NK-92 treated with Interleukin-12 subunit alpha and Interleukin-12 subunit beta, amount 100 ng/mL, for 24 hours (cell line): ENCODE results near the gene ADAT3.

ENCODE experiments used
- DNase-seq: peaks from one replicate; lab custom pipeline; 2025; lab: John Stamatoyannopoulos, UW

The ADAT3 gene

GRCh38 chr19:1938071-1938470 lies 32.9 kb downstream of the ADAT3 start:
- DNase-seq, result no peak

- DNase-seq, result no peak
These were observed 36.2 kb downstream of the ADAT3 start, which contains the start of gene CSNK1G2 for GRCh38 chr19:1941146-1942077. Gene CSNK1G2 (plus strand): TSS chr19:1941172. CDS start chr19:1969773, 28,601 bp downstream.

DNA sequence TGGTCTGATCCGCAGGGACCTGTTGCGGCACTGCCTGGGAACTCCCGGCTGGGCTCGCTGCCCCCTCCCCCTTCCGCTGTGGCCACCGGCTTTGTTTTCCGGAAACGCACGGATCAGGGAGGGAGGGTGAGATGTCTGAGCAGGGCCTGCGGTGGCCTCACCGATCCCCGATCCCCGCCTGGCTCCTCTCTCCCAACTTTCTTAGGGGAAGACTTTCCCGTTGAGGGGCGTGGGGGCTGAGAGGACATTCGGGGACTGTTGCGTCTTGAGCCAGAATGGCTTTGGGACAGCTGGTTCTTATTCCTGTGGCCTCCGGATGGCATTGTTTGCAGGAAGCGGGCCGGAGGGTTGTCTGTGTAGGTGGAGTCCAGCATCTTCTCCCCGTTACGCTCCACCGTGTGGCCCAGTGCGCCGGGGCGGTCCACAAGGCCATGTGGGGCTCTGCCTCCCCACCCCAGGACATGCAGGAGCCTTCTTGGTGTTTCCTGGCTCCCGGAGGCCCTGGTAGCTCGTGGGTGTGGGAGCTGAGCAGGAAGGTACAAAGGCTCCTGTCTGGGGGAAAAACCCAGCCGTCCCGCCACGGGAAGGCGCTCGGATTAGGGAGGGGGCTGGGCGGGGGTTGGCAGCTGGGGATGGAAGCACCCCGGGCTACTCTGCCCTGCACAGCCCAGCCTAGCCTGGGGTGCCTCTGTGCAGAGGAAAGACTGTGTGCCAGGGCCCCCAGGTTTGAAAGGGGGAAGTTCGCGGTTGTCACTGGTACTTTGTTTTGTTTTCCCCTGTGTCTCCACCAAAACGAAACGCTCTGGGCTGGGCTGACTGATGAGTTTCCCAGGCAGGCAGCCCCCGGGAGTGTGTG lies 37.1 kb downstream of the ADAT3 start:
- peak; percentile 62 for DNase-seq

DNA sequence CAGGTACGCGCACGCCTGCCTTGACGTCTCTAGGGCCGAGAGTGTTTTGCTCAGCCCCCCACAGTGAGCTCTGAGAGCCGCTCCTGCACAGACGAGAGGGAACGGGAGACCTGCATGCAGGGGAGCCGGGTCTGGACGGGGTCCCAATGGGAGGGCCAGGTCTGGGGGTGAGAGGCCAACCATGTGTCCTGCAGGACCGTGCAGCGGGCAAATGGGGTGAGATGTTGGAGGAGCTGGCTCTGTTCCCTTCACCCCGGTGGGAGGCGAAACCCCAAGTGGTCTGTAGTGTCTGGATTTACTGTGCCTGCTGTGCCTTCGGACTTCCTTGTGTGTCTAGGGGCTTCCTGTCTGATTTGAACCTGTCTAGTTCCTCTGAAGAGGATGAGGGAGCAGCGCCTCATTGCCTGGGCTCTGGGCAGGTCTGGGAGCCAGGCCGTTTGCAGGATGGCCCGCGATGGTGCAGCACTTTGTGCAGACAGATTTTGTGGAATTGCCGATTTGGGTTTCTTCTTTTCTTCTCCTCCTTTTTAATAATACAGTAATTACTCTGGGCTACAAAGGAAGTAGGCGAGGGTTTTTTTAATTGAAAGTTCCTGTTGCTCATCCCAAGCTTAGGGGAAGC lies 37.8 kb downstream of the ADAT3 start:
- DNase-seq, result no peak

- no peak for DNase-seq
These were observed 38.5 kb downstream of the ADAT3 start for GRCh38 chr19:1943661-1944087.

DNA sequence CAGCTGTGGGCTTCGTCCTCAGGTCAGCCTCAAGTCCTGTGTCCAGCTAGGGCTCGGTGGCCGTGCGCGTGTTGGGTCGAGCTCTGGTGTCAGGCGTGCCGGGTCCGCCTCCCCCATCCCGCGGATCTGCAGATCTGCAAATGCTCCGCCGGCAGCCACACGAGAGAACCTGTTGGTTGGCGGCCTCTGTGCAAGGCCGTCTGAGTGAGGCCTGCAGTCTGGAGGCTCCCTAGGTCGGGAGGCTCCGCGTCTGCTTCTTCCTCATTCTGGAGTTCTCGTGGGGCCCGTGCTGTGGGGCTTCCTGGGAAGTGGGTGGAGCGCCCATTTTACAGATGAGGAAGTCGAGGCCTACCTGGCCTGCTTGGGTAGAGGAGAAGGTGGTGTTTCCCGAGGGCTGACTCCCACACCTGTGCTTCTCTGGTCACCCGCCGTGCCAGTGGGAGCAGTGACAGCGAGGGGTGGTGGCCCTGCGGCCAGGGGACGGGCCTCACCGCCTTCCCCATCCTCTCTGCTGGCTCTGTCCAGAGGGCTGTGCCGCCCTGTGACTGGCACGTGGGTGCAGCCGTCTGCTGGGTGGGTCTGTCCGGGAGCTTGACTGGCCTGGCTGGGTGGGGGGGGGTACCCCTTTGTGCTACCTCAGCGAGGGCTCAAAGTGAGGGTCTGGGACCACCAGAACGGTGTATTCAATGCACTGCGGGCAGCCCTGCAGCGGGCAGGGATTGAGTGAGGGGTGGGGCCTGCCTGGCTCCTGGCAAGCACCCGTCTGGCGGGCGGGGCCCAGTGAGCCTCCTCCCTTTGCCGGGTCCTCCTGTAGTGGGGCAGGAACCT lies 39.1 kb downstream of the ADAT3 start:
- no peak for DNase-seq

- no peak for DNase-seq
These were observed 39.8 kb downstream of the ADAT3 start for GRCh38 chr19:1944916-1945561.

DNA sequence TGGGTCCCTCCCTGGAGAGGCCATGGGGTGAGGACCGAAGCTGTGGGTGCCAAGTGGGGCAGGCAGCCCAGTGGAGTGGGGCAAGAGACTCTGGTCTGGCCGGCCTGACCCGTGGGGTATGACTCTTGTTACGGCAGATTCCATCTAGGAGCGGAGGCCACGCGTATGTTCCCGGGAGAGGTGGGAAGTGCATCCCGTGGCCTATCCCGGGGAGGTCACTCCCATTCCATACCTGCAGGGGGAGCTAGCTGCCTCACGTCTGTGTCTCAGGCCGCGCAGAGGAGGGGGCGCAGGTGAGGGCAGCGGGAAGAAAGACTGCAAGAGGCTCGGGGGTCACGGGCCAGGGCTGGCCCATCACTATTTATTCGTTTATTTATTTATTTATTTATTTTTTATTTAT lies 40.7 kb downstream of the ADAT3 start:
- peak; percentile 21 for DNase-seq

DNA sequence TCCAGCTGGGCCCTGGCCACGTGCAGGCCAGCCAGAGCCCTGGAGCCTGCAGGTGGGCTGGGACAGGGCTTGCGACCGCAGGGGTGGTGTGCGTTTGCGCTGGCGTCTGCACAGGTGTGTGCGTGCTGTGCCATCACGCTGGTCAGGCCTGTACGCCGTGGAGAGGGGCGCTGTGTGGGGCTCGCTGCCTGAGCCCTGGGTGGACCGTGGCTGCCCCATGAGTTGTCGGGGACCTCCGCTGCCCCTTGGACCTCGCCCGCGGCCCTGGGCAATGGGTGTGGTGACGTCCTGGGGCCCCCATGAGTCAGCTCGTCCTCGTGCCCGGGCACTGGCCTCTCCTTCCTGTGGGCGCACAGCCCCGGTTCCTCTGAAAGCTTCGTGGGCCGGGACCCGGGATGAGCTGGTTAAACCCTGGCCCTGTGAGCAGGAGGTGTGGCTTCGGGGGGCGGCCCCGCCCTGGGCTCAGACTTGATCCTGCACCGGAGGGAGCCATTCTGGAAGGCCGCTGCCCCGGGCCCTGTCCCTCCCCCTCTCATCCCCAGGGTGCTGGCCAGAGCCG lies 42.5 kb downstream of the ADAT3 start:
- DNase-seq, result no peak

GRCh38 chr19:1949304-1950101 lies 44.3 kb downstream of the ADAT3 start:
- no peak for DNase-seq

GRCh38 chr19:1950640-1951039 lies 45.4 kb downstream of the ADAT3 start:
- no peak for DNase-seq

DNA sequence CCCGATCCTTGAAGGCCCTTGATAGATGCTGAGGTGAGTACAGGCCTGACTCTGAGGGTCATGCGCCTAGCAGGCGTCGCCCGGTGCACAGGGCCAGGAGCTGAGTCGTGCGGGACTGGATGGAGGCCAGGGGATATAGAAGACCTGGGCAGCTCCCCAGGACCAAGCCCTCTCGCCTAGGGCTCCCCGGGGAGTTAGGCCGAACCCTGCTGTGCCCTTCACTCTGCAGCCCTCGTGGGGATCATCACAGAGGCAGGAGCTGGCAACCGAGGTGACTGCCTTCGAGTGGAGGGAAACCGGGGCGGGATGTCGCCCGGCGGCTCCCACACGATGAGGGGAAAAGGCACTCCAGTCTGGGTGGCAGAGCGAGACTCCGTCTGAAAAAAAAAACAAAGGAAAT lies 47.4 kb downstream of the ADAT3 start:
- no peak for DNase-seq

DNA sequence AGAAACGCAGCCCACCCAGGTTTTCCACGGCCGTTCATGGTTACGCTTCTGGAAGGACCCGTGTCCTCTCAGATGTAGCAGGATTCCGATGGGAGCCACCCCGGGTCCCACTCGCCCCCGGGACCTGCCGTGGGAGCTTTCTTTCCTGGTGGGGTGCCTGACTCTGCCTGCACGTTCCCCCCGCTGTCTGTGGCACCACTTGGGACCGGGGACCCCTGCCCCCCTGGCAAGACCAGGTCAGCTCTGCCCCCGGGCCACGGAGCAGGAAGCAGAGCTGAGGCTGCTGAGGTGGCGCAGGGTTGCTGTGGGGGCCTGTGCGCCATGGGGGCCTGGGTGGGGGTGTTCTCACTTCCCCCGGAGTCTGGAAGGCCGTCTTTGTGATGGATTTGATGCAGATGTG lies 47.8 kb downstream of the ADAT3 start:
- no peak for DNase-seq

DNA sequence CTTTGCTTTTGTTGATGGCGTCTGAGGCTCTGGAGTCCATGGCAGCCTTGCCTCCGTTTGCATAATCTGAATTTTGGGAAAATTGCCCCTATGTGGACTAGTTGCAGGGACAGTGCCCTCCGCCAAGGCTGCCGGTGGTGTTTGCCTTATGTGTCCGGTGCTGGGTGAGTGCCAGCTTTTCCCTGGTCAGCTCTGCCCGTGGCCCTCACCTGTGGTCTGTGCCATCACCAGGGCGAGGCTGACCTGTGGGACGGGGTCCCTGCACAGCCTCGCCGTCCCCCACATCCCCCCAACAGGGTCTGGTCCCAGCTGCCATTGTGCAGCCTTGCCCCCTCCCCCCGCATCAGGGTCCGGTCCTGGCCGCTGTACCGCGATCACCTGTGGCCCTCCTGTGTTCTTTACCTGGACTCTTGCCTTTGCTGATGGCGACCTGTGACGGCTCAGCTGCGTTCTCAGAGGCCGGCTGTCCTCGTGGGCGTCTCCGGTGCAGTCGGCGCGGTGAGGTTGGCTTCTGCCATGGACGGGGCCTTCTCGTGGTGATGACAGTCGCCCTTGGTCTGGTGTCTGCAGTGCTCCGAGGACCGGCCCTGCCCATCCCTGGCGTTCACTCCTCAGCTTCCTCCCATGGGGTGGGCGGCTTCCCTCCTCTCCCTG lies 48.4 kb downstream of the ADAT3 start:
- DNase-seq, result no peak

DNA sequence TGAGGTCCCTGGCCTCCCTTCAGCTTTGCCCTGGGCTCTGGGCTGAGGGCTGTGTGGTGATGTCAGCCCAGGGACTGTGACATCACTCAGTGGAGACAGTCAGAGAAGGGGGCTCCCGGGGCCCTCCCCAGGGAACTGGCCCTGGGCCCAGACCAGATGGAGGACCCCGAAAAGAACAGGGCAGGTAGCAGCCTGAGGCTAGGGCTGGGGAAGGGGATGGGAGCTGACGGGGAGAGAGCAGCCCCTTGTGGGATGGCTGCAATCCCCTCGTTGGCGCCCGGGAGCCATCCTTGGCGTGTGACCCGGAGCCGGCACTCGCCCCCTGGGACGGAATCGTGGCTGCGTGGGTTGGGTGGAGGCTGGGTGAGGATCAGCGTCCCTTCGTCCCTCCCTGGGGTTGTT lies 49.3 kb downstream of the ADAT3 start:
- DNase-seq, result no peak

DNA sequence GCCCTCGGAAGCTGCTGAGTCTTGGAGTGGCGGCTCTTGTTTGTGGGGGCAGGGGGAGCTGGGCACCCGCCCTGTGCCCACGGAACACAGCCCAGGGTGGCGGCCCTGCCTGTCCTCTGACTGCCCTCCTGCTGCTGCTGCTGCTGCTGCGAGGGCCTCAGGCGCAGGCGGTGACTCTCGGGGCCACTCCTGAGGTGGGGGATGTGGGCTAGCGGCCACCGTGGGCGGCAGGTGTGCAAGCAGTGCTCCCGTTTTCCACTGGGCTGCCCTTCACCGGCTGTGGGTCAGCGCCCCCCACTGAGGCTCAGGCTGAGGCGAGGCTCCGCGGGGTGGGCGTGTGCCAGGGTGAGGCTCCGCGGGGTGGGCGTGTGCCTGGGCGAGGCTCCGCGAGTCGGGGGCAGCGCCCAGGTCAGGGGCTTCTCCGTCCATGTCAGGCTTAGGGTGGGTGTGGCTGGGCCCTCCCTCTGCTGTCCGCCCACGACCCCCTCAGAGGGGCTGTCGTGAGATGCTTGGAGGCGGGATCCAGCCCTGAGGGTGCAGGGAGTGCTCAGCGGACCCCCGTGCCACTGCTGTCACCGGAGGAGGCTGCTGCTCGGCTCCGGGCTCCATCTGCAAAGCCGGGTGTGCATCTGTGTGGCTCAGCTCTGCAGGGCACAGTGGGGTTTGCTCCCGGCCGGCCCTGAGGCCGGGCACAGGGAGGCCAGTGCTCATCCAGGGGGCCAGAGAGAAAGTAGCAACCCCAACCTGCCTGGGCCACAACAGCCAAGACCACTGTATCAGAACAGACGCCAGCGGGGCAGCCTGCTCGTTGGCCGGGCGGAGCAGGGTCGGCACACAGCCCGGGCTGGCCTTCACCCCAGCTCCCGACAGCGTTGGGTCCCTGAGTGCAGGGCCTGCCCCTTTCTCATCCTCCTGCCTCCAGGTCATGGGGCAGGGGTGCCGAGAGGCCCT lies 50.2 kb downstream of the ADAT3 start:
- no peak for DNase-seq

DNA sequence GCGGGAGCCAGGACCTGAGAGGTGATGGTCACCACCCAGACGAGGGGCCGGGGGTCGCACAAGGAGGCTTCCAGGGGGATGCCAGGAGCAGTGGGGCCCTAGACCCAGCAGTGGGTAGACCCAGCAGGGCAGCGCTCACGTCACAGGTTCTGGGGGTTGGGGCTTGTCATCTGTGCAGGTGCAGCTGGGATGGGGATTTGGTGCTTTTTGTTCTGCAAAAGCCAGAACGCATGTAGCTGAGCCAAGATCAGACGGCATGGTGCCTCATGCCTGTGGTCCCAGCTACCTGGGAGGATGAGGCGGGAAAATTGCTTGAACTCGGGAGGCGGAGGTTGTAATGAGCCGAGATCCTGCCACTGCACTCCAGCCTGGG lies 50.9 kb downstream of the ADAT3 start:
- no peak for DNase-seq

- no peak for DNase-seq
These were observed 51.8 kb downstream of the ADAT3 start for GRCh38 chr19:1956868-1957492.
